ENCODE results near the gene GAN.
"Not testable (repeated sequence)": the region's sequence is repeated elsewhere in the genome, so short reads cannot be mapped to it uniquely, and the experiment has no call there.

The GAN gene

DNA sequence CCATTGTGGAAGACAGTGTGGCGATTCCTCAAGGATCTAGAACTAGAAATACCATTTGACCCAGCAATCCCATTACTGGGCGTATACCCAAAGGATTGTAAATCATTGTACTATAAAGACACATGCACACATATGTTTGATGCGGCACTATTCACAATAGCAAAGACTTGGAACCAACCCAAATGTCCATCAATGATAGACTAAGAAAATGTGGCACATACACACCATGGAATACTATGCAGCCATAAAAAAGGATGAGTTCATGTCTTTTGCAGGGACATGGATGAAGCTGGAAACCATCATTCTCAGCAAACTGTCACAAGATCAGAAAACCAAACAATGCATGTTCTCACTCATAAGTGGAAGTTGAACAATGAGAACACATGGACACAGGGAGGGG, 30.4 kb downstream of the GAN start:
- in situ Hi-C loops (cut with HindIII; ENCODE audit: low sequenced_read_pairs) = not testable (repeated sequence)

GRCh38 chr16:81347425-81347824, 32.7 kb downstream of the GAN start:
- in situ Hi-C loops (cut with HindIII; ENCODE audit: low sequenced_read_pairs) = no loop called here

DNA sequence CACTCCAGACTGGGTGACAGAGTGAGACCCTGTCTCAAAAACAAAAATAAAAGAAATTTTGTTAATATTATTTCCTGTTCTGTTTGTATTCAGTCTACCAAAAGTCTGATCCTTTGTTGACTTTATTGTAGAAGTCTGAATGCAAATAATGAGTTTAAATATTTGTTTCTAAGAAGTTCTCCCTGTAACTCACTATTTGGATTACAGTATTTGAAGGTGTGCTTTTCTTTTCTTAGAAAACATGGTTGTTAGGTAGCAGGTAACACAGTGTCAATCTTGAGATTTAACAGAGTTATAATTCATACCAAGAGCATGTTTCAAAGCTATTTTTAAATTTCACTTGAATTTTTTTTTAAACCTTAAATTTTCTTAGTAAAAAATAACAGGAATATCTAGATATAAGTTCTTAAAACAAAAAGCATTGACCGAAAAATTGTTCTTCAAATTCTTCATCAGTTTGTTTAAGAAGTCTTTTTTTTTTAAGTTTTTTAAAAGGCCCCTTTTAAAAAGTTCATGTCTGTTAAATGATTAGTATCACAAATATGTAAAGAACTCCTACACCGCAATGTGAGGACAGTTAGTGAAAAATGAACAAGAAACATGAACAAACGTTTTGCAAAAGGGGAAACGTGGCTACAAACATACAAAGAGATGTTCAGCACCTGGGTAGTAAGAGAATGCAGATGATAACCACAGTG, 35.0 kb downstream of the GAN start:
- in situ Hi-C loops (cut with HindIII; ENCODE audit: low sequenced_read_pairs) = no loop called here

DNA sequence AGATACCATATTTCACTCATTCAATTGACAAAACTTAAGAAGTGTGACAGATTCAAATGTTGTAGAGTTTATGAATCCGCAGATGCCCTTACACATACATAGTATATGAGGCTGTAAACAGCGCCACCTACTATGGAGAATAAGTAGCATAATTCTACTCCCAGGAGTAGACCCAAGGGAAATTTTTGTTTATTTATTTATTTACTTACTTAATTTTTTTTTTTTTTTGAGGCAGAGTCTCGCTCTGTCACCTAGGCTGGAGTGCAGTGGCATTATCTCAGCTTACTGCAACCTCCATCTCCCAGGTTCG, 35.5 kb downstream of the GAN start:
- in situ Hi-C loops (cut with HindIII; ENCODE audit: low sequenced_read_pairs) = no loop called here

- in situ Hi-C loops (cut with HindIII; ENCODE audit: low sequenced_read_pairs) = no loop called here
Observed at GRCh38 chr16:81353895-81354294, 39.1 kb downstream of the GAN start.

DNA sequence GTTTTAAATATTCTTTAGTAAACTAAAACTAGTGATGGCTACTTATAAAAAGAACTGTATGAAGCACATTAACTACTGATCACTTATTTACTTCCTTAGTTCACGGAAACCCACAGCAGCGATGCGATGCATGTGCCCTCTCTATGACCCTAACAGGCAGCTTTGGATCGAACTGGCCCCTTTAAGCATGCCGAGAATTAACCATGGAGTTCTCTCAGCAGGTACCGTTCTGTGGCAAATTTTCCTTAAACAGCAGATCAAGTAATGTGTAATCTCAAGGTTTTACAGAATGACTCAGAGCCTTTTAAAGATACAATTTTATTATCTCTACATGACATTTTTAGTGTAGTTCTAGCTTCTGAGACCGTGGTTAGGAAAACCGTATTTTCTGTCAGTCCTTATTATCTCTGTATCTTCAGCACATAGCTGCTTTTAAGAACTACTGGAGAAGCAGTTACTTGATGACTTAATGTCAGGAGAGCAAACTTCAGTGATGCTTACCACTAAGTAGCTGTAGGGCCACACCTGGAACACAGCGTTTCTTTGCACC, 43.0 kb downstream of the GAN start:
- in situ Hi-C loops (cut with HindIII; ENCODE audit: low sequenced_read_pairs) = no loop called here

GRCh38 chr16:81358860-81359259, 44.1 kb downstream of the GAN start:
- in situ Hi-C loops (cut with HindIII; ENCODE audit: low sequenced_read_pairs) = no loop called here

- in situ Hi-C loops (cut with HindIII; ENCODE audit: low sequenced_read_pairs) = no loop called here
Observed at GRCh38 chr16:81360135-81360534, 45.4 kb downstream of the GAN start.

- in situ Hi-C loops (cut with HindIII; ENCODE audit: low sequenced_read_pairs) = no loop called here
Observed at GRCh38 chr16:81365731-81366130, 51.0 kb downstream of the GAN start.

DNA sequence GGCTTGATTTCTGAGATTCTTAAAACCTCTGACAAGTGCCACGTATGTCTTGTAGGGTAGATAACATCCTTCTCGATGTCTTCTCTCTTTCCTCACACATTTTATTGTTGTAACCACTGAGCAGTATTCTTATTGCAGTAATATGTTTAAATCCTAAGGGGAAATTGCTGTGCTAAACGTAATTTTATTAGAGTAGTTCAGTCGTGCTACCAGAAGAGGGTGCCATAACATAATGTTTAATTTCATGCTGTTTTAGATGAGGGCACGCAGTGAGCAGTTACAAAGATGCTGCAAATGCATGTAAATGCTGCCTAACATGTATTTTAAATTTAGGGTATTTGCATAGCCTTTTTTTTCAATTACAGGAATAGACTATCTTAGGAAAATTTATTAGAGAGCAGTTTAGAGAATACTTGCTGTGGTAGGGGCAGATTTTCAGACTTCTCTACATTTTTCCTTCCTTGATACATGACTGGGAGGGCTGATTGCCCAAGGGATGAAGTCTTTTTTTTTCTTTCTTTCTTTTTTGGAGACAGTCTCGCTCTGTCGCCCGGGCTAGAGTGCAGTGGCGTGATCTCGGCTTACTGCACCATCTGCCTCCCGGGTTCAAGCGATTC, 51.7 kb downstream of the GAN start:
- in situ Hi-C loops (cut with HindIII; ENCODE audit: low sequenced_read_pairs) = no loop called here

DNA sequence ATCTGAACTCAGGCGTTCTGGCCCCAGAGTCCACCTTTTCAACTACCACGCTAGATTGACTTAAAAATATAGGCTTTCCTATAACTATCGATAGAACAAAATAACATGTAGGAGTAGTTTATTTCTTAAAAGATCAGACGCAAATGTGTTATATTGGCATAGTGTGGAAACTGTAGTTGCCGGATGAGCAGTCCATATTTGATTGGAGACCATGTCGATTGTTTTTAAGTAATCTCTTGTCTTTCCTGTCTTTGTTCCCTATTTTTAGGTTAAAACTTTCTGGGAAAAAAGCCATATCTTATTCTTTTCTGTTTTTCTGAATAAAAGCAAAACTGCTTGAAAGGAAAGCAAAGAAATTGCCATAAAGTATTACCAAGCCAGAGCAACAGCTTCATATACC, 53.1 kb downstream of the GAN start:
- in situ Hi-C loops (cut with HindIII; ENCODE audit: low sequenced_read_pairs) = no loop called here

DNA sequence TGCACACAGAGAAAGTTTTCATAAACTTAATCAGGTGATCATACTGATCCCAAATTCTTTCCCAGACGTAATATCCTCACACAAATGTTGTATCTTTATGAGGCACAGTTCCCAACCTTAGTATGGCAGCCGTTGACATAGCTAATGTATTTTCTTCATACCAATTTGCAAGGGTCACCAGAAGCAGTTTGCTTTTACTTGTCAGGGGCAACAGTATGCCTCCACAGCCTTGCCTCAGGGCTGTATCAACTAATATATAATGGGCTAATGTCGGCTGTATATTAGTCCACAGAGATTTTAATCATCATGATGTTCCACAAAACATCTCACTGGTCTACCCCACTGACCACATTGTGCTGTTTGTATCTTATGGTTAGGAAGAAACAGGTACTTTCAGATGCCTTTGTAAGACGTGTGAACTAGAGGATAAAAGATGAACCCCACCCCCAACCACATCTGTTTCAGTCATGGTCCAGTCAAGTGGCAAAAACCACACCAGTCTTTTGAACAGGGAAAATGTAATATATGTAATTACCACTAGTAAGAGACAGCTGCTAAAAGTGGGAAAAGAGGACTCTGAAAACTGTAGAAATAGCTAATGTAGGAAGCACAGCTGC, 55.2 kb downstream of the GAN start:
- in situ Hi-C loops (cut with HindIII; ENCODE audit: low sequenced_read_pairs) = loop anchor here (5.0 to 10.0 kb wide), 3 partner anchors 75 to 362 kb away; no protein-coding TSS in a partner anchor

GRCh38 chr16:81371106-81371505, 56.3 kb downstream of the GAN start:
- in situ Hi-C loops (cut with HindIII; ENCODE audit: low sequenced_read_pairs) = loop anchor here (5.0 to 10.0 kb wide), 3 partner anchors 76 to 361 kb away; no protein-coding TSS in a partner anchor

- in situ Hi-C loops (cut with HindIII; ENCODE audit: low sequenced_read_pairs) = loop anchor here (5.0 to 10.0 kb wide), 3 partner anchors 80 to 358 kb away; no protein-coding TSS in a partner anchor
Observed at GRCh38 chr16:81374550-81374949, 59.8 kb downstream of the GAN start.

DNA sequence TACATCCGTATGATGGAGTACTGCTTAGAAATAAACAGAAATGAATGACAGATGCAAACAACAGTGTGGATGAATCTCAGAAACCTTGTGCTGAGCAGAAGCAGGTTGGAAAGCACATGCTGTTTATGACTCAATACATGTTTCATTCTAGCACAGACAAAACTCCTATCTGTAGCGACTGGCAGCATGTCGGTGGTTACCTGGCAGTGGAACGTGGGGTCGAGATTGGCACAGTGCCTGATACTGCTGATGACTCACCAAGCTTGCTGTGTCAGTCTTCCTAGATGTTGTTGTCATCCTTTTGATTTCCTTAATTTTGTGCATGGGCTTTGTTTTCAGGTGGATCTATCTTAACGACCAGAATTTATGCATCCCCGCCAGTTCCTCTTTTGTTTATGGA, 62.1 kb downstream of the GAN start:
- in situ Hi-C loops (cut with HindIII; ENCODE audit: low sequenced_read_pairs) = loop anchor here (10.0 kb wide), 2 partner anchors 82 to 98 kb away; no protein-coding TSS in a partner anchor

DNA sequence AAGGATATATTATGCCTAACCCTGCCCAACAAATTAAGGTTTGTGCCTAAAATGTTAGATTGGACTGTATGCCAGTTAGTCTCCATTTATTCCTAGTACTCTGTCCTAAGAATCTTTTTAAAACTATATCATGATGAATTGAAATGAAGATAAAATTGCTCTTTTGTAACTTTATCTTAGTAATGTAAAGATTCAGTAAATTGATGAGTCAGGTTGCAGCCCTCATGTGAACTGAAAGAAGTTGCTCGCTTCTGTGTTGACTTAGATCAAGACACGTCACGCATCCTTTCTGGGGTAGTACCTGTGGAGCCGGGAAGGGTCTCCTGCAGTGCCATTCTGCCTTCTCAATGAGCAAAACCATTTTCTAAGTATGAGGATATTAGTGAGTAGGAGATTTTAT, 63.3 kb downstream of the GAN start:
- in situ Hi-C loops (cut with HindIII; ENCODE audit: low sequenced_read_pairs) = loop anchor here (10.0 kb wide), 2 partner anchors 83 to 97 kb away; no protein-coding TSS in a partner anchor

GRCh38 chr16:81380932-81381331, 66.2 kb downstream of the GAN start:
- in situ Hi-C loops (cut with HindIII; ENCODE audit: low sequenced_read_pairs) = no loop called here

GRCh38 chr16:81384006-81384405, 69.2 kb downstream of the GAN start:
- in situ Hi-C loops (cut with HindIII; ENCODE audit: low sequenced_read_pairs) = no loop called here

GRCh38 chr16:81385031-81385756, 70.4 kb downstream of the GAN start:
- in situ Hi-C loops (cut with HindIII; ENCODE audit: low sequenced_read_pairs) = no loop called here

GRCh38 chr16:81388357-81388756, 73.6 kb downstream of the GAN start:
- in situ Hi-C loops (cut with HindIII; ENCODE audit: low sequenced_read_pairs) = no loop called here

DNA sequence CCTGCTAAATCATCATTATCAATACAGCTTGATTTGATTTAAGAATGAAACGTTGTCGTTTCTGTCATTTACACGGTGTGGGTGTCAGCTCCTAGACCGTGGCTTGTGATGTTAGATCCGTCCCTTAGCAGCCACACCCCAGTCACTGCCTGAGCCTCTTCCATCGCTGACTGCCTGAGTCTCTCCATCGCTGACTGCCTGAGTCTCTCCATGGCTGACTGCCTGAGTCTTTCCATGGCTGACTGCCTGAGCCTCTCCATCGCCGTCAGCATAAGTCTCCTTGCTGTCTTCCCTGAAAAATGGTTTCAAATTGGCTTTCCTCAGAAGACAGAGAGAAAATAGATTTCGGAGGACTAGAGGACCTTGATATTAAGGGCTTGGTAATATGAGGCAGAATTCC, 76.1 kb downstream of the GAN start:
- in situ Hi-C loops (cut with HindIII; ENCODE audit: low sequenced_read_pairs) = loop anchor here (5.0 kb wide), 1 partner anchor 101 kb away; no protein-coding TSS in a partner anchor

Measured in endothelial cell of hepatic sinusoid (primary cell).